Measurements from ENCODE around the gene SMC5.
"Not testable (repeated sequence)": the region's sequence is repeated elsewhere in the genome, so short reads cannot be mapped to it uniquely, and the experiment has no call there.

SMC5 gene

DNA sequence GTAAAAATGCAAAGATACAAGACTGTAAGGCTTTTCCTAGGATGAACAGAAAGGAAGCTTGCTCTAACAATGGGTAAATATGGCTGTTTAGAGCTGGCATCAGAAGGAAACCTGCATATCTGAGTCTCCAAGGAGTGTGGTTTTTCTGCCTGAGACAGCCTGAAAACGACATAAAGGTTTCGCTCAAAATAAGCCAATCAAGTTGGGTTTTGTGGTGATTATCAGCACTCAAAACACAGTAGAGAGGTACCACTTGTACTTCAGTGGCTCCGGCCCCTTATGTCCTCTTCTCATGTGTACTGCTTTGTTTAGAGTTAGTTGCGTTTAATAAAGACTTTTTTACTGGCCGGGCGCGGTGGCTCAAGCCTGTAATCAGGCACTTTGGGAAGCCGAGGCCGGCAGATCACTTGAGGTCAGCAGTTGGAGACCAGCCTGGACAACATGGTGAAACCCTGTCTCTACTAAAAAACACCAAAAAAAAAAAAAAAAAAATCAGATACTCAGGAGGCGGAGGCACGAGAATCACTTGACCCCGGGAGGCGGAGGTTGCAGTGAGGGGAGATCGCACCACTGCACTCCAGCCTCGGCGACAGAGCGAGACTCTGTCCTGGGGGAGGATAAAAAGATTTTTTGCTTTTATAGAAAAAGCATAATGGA is 116.3 kb downstream of the SMC5 start:
- DNase-seq, result no peak

DNA sequence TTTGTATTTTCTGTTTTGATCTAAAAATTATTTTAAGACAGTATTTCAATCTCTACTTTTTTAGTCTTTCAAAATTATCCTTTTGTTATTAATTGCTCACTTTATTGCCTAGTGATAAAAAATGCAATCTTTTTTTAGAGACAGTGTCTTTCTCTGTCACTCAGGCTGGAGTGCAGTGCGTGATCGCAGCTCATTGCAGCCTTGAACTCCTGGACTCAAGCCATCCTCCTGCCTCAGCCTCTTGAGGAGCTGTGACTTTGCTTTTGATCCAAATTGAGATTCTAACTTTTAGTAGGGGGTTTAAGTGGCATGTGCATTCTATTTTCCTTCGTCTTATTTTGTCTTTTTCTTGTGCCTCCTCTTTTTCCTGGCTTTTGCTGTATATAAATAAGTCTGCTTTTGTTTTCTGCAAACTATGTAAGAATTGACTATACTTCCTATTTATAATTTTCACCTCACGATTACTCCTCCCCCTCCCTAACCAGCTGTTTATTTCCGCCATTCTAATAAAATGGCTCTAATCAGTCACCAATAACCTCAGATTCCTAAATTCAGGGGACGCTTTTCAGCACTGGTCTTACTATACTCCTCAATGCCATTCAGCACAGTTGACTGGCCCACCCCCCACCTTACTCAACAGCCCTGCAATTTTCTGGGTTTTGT is 123.4 kb downstream of the SMC5 start:
- no peak for DNase-seq

GRCh38 chr9:70382709-70383605 is 124.2 kb downstream of the SMC5 start:
- DNase-seq, result no peak

GRCh38 chr9:70385426-70385825 is 126.6 kb downstream of the SMC5 start:
- DNase-seq, result no peak

GRCh38 chr9:70387663-70388062 is 128.9 kb downstream of the SMC5 start:
- no peak for DNase-seq

DNA sequence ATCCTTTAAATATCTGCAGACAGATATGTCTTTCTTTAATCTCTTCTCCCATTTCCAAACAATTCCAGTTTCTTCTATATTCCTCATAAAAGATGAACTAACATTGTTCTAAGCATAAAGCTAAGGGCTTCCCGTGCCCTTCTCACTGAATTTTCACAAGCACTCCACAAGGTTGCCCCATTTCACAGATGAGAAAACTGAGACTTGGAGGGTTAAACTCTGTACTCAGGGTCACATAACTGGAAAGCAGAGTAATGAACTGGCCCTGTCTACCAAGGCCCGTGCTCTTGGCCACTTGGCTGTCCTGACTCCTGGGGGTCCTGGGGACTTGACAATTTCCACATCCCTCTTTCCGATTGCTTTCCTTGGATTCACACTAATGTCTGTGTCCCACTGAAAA is 130.4 kb downstream of the SMC5 start:
- no peak for DNase-seq

GRCh38 chr9:70389621-70390266 is 131.0 kb downstream of the SMC5 start:
- DNase-seq, result no peak

DNA sequence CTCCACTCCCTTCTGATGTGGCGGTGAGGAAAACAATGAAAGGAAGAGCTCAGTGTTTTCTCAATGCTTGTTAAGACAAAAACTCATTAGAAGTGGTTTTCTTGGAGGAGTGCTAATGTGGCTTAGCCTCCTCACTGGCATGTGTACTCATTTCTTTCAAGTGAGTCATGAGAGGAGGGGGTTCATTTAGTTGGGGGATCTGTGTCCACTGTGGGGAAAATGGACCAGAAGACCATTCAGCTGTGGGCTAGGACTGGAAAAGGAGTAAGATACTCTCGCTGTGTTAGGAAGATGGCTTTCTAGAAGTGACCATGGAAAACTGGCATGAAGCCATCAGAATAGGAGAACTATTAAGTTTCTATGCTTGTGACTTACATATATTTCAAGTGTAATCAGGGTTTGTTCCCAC is 132.2 kb downstream of the SMC5 start:
- no peak for DNase-seq

DNA sequence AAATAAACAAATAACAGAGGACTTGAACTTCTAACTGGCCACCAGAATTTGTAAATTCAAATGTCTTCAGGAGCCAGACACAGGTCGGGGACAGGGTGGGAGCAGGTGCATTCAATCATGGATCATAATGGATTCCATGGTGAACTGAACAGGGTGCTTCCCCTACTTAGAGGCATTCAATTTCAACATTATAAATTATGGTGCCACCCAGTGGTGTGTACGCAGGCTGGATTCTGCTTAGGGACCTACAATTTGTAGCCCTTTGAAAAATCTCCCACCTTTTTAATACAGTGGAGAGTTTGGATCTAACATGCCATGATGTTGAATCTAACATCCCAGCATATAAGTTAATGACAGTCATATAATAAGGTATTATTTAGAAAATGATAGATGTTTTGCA is 133.4 kb downstream of the SMC5 start:
- peak; percentile 12 to 26 for DNase-seq

- DNase-seq, result no peak
These were observed 134.1 kb downstream of the SMC5 start for GRCh38 chr9:70392850-70393249.

GRCh38 chr9:70395652-70396051 is 136.9 kb downstream of the SMC5 start:
- no peak for DNase-seq

DNA sequence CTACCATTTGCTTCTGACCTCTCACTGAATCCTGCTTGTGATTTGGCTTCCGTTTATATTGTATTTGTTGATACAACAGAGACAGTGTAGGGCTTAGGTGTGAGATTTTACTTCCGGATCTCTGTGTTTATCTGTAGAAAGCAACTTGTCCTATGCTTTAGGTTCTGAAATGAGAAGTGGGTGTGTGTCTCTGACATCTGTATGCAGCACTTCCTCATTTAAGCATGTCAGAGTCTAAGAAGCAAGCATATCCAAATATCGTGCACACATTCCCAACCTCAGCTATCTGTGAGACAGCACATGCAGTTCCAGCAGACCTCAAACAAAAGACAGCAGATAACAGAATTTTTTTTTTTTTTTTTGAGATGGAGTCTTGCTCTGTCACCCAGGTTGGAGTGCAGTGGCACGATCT is 139.4 kb downstream of the SMC5 start:
- peak; percentile 71 to 77 for DNase-seq

DNA sequence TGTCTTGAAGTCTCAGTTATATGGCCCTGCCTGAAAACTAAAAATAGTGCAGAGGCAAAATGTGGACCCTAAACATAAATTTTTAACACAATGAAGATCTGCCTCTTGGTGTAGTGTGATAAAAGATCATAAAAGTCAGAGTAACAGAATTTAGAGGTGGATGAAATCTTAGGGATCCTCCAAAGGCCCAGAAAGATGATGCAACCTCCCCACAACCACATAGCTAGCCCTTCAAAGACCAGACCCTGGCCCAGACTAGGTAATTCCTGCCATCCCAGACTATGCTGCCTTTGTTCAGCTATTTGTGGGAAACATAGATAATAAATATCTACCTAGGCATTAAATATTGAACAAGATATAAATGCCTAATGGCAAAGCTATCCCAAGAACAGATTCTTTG is 140.4 kb downstream of the SMC5 start:
- DNase-seq, result no peak

GRCh38 chr9:70400107-70400892 is 141.5 kb downstream of the SMC5 start:
- DNase-seq, result no peak

DNA sequence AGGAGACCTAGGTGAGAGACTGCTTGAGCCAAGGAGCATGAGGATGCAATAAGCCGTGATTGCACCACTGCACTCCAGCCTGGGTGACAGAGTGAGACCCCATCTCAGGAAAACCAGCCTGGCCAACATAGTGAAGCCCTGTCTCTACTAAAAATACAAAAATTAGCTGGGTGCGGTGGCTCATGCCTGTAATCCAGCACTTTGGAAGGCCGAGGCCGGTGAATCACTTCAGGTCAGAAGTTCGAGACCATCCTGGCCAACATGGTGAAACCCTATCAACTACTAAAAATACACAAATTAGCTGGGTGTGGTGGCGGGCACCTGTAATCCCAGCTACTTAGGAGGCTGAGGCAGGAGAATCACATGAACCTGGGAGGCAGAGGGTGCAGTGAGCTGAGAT is 142.5 kb downstream of the SMC5 start:
- not testable (repeated sequence) for DNase-seq

GRCh38 chr9:70402213-70402612 is 143.4 kb downstream of the SMC5 start:
- DNase-seq, result no peak

GRCh38 chr9:70403166-70403565 is 144.4 kb downstream of the SMC5 start:
- DNase-seq, result no peak

DNA sequence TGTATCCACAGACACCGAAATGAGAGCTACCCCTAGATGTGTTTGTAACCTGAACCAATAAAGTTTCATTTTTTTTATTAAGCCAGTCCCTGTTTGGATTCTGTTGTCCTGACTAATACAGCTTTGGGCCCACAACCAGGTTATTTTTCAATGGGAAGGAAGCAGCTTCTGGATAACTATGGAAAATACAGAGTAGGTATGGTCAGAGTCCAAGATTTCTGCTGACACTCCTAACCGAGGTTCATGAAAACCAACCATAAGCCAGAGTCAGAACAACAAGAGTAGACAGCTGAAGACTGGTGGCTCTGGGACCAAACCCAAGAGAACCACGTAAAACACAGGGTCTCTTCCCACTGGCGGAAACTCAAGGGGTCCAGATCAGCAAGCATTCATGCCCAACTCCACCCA is 144.8 kb downstream of the SMC5 start:
- DNase-seq, result no peak

- no peak for DNase-seq
These were observed 145.5 kb downstream of the SMC5 start for GRCh38 chr9:70404261-70404660.

Data from AML-193 (cell line).